HL-60 (cell line): ENCODE data around the gene WFIKKN2.

ENCODE experiments used
- CTCF ChIP-seq: IDR thresholded peaks from one replicate; pipeline ENCODE4 v1.5.1; 2011; ENCODE audit warnings: low read length, control low read depth, inconsistent platforms; ENCODE audit not compliant: insufficient read depth
- POLR2AphosphoS5 ChIP-seq: IDR thresholded peaks from 2 replicates; pipeline ENCODE4 v1.6.1; 2012; ENCODE audit warnings: low read depth
- REST ChIP-seq: IDR thresholded peaks from 2 replicates; pipeline ENCODE4 v1.6.1; 2012; ENCODE audit warnings: low read depth; ENCODE audit not compliant: insufficient replicate concordance
- SPI1 ChIP-seq: IDR thresholded peaks from 2 replicates; pipeline ENCODE4 v1.6.1; 2012; ENCODE audit warnings: low read depth, mild to moderate bottlenecking, borderline replicate concordance

- TF ChIP-seq CTCF (no peak), REST (no peak), POLR2AphosphoS5 (no peak), SPI1 (no peak)
Measured at GRCh38 chr17:50848039-50848438, 12.7 kb downstream of the WFIKKN2 start.
